NCI-H526 treated with DMSO at 0.1 percent for 48 hours (cell line): ENCODE measurements around the gene INHBA.

ENCODE experiments used
- DNase-seq: peaks from one replicate; lab custom pipeline; 2025; lab: John Stamatoyannopoulos, UW

INHBA gene

DNA sequence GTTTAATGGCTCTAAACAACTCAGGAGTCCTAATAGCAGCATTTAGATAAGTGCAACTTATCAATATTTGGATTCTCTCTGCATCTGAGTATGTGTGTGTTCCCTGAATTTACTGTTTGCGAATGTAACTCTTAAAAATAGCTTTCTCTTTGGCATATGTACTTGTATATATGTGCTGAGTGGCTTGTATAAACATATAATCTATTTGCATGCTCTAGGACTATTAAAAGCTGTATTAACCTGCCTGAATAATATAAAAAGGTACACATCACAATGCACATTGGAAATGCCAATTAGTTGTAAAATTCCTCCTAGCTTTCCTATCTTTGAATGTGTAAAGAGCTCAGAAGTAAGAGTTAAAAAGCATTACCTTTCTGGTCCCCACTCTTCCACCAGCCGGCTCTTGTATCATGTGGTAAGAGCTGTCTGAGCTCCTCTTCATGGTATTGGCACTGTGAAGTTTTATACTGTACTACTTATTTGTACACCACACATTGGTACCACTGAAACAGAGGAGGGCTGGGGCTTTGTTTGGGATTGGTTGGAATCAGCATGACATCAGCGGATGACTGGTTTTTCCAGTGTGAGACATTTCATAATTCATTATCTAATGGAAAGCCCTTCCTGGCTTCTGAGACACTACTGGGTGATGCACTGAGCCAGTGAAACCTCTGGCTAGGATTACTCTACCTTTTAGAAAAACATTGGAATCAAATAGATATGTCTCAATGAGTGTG lies at the start of gene INHBA:
Gene INHBA, minus strand, starts transcription at position 456 of the 737 bp plus-strand sequence. CDS start 2,716 bp downstream, outside the sequence.
- DNase-seq, result no peak

DNA sequence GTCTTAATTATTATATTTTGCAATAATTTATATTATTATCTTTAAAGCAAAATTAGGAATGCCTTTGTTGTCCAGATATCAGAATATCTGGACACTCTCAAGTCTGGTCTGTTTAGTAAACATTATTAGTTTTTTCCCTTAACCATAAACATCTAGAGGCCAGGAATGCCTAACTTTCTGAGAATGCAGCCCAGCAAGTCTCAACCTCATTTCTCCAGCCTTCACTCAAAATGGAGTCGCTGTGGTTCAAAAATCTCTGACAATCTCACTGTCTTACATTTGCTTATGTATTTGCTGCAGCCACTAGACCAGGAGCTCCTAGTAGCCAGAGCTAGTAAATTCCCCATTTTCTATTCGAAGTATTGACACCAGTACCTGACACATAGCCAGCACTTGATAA lies 49.7 kb upstream of the INHBA start:
- DNase-seq, result no peak

- no peak for DNase-seq
Measured at GRCh38 chr7:41750661-41751540, 48.0 kb upstream of the INHBA start.

DNA sequence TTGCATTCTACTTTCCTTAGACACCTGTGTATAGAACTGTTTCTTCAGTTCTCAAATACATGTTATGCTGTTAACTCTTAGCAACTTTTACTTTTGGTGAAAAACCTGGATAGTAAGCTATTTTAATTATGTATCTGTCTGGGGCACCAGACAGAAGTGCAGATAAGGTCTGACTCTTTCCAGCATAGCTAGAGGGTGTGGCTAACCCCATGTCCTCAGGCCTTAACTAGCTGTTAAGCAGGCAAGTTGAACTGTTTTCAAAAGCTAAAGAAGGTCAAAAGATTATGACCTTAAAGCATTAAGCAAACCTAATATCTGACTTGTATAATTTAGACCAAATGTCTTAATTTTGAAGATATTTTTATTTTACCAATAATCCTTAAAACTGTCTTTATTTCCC lies 45.1 kb upstream of the INHBA start:
- DNase-seq, result no peak

DNA sequence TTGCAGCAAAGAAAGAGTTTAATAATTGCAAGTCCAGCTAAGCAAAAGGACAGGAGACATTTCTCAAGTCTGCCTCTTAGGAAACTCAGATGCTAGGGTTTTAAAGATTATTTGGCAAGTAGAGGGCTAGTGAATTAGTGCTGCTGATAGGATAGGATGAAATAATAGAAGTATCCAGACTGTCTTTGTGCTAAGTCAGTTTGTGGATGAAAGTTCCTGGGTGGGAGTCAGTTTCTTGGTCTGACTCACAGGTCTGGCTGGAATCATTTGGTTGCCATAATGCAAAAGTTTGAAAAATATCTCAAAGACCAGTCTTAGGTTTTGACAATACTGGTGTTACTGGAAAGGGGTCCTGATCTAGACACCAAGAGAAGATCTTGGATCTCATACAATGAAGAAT lies 42.6 kb upstream of the INHBA start:
- DNase-seq, result no peak

- no peak for DNase-seq
Measured at GRCh38 chr7:41744161-41744560, 41.3 kb upstream of the INHBA start.

- DNase-seq, result no peak
Measured at GRCh38 chr7:41742401-41743020, 39.6 kb upstream of the INHBA start.

DNA sequence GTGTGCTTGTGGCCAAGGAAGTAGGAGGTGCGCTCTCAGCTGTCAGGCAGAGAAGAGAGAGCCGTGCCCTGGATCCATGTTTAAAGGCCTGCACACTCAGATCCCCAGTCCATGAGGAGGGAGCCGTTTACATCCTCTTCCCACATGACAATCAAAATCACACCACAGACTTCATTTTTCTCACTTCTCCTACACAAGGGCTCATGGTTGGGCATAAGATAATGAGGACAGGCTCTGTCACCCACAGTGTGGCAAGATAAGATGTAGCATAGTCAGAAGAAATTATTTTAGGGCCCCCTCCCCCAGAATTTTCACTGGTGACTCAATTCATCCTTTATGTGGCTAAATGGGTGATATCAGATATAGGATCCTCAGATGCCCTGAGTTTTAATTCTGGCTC lies 35.9 kb upstream of the INHBA start:
- no peak for DNase-seq

- no peak for DNase-seq
Measured at GRCh38 chr7:41738336-41738735, 35.4 kb upstream of the INHBA start.

DNA sequence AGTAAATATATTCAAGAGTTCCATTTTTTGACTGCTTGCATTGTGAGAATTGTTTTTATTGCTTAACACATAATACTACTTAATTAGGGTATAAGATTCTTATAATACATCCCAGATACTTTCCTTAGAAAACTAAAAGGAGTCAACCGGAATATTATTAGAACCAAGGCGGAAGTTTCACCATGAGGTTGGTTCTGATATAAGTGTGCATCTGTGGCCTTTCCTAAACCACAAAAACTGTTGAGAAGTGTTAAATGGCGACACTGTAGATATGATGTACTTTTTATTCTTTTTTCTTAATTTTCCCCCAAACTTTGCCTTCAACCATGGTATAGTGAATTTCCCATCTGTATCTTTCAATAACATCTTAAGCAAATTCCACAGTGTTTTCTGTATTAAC lies 32.3 kb upstream of the INHBA start:
- no peak for DNase-seq

- DNase-seq, result no peak
Measured at GRCh38 chr7:41732843-41733306, 30.0 kb upstream of the INHBA start.

GRCh38 chr7:41732436-41732785 lies 29.5 kb upstream of the INHBA start:
- no peak for DNase-seq

DNA sequence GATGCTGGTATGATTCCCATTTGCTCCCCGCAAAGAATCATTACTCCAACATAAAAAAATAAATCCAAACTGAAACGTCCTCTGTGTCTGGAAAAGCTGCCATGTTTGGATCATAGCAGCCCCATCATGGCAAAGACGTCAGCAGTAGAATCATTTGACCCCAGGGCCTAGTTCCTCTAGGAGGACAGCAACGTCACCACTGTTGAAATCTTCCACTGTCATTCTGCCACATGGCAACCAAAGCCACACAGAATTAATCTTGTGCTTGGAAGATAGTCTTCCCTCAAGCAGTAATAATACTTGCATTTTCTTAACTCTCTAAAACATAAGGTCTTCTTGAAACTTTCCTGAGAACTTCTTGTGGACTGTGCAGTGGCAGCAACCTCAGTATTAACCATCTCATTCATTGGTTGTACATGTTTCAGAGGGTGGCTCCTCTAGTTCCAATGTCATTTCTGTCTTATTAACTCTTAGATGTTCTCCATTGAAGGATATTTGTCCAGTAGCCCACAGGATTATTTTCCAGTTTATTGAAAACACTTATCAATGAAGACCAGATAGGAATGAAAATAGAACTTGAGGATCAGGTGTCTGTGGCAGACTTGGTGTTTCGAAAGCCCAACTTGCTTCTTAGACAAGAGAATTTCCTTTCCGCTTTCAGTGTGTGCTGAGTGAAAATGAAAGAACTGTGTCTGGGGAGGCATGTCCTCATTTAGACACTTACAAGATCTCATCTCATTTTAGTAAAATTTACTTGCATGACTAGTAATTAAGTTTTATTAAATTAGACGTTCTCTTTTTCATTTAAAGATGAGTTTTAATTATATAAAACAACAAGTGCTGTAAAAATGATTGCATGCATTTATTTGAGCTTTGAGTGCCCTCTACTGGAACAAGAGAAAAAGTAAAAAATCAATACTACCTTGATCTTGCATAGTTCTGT lies 28.9 kb upstream of the INHBA start:
- DNase-seq, result no peak

DNA sequence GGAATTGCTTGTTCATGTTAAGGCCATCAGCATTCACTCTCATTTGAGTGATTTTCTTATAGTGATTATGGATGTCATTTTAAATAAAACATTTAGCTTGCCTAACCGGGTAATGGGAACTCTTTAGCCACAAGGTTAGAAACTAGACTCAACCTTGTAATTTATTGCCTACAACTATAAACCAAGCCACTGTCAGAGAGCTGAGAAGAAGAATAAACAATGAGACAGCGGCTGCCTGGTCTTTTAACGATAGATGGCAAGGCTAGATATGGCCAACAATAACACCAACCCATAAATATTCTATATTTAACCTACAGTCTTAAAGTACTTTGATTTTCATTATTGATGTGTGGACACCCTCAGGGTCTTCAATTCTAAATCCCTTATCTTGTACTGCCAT lies 27.8 kb upstream of the INHBA start:
- DNase-seq, result no peak

GRCh38 chr7:41730161-41730560 lies 27.3 kb upstream of the INHBA start:
- DNase-seq, result no peak

DNA sequence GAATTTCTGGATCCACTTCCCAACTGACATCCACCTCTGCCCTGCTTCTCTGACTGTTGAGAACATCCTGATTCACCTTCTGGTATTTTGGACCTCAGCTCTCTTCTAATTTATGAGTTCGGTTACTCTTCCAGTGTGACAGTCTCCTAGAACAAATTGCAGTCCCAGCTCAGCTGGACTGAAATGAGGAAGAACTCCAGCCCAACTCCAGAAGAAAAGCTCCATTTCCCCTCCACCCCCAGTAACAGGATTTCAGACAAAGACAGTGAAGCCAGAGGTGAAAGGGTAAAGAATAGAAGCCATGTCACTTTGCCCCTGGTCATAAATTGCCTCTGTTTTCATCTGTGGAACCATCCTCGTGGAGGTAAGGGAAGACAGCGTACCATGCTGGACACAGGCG lies 26.2 kb upstream of the INHBA start:
- DNase-seq, result no peak

DNA sequence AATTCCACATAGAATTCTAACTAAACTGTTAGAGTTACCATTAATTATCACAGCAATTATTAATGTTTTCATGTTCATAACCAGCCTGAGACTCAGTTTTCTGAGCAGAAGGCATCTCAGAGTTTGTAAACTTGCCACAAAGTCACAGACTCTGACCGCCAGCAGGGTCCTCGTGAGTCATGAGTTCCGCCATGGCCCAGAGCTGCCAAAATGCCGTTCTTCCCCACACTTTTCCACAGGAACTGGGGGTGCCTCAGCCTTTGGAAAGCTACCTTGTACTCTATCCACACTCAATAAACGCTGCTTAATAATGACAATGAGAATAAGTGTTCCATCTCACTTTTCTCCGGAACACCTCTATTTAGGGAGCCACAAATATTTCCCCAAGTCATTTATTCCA lies 22.1 kb upstream of the INHBA start:
- DNase-seq, result no peak

GRCh38 chr7:41720886-41721285 lies 18.0 kb upstream of the INHBA start:
- no peak for DNase-seq

DNA sequence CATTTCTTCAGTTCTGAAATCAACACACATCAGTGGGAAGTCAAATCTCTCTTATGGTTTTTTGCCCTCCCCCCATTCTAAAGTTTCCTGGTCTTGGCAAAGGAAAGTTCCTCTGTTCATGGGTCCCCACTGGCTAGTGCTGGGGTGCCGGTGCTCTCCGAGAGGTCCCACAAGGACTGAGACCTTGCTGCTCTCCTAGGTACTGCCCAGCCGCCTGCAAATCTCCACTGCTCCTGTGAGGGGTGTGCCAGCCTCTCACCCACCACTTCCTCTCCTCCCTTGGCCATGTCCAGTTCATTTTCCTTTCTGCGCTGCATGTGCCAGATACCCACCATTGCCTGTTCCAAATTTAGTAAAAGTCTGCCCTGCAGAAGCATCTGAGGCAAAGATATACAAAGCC lies 17.2 kb upstream of the INHBA start:
- no peak for DNase-seq

- no peak for DNase-seq
Measured at GRCh38 chr7:41716691-41717090, 13.8 kb upstream of the INHBA start.

DNA sequence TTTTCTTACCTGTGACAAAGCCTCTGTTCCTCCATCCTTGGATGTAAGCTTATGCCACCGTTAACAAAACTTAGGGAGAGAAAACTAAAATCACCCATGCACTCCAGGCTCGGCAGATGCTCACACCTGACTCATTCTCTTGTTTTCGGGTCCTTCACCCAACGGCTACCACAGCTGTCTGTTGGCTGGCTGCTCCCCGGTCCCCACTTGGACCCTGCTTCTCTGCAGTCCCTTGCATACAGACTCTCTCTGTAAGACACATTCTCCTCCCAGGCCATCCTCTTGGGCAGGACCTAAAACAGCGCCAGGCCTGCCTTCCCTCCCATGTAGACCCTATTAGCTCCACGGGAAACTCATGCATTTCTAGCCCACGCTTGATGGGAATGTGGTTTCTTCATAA lies 12.1 kb upstream of the INHBA start:
- DNase-seq, result no peak
